ENCODE data around the gene SAMD14. TPM values are rescaled to one million over a fixed set of nuclear protein-coding genes. Genes with fewer than 3 reads are reported as not detected.

The SAMD14 gene
- total and polyA plus RNA-seq, 2 experiments from 2014 or later, result 0.70 to 4.7 TPM

DNA sequence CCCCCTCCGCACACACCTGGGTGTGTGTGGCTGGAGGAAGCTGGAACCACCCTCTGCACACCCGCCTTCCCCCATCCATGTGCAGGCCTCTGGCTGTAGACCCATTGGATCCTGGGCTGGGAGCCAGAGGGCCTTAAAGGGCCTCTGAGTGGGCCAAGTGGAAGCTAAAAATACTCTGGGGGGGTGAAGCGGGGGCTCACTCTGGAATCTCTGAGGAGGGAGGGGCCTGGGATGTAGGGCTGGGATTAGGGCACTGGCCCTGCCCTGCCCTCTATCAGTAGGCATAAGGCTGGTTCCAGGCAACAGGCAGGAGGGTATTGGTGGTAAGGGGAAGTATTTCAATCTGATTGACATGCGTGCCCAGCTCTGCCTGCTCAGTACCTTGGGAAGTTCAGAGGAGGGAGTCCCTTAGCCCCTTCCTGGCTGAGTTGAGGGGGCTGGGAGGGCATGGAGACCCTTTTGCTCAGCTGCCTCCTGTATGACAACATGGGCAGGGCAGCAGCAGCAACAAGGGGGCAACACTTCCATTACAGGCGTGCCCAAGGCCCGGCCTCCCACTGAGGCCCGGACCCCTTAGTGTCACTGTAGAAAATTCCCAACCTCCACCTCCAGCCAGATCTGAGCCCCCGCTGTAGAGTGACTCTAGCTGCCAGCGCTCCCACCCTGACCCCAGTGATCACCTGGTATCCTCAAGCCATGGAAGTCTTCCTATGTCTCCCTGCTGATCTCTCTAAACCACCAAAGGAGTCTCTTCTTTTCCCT is 68.8 kb downstream of the SAMD14 start (continued):
- TF ChIP-seq STAT1 (IDR thresholded peaks at IDR 0.05; ENCODE audit: unreplicated experiment) (no peak), ZNF114 (CRISPR knock-in tag; IDR thresholded peaks at IDR 0.05) (no peak), ETS1 (IDR thresholded peaks at IDR 0.05) (no peak)

Other genes starting within 250 kb of the SAMD14 start
- gene DLX4, start 161.0 kb downstream of the SAMD14 start, total RNA-seq (2014; rRNA removed; shearing (Covaris generic)), result 0.10 and 0.58 TPM in 2 replicates
- gene DLX4, start 161.0 kb downstream of the SAMD14 start, polyA plus RNA-seq (2016; fragmentation: Nextera tagmentation; extraction: Ambion mirVana), result 0.79 and 0.80 TPM in 2 replicates
- gene DLX3, start 134.9 kb downstream of the SAMD14 start, total RNA-seq (2014; rRNA removed; shearing (Covaris generic)), result 0.14 TPM in 1 of 2 replicates, not detected in the other
- gene DLX3, start 134.9 kb downstream of the SAMD14 start, polyA plus RNA-seq (2016; fragmentation: Nextera tagmentation; extraction: Ambion mirVana), result 0.19 and 0.27 TPM in 2 replicates
- gene ITGA3, start 74.0 kb downstream of the SAMD14 start, total RNA-seq (2014; rRNA removed; shearing (Covaris generic)), result 23.2 and 28.3 TPM in 2 replicates
- 9.6 and 11.0 TPM in 2 replicates for gene ITGA3, start 74.0 kb downstream of the SAMD14 start, polyA plus RNA-seq (2016; fragmentation: Nextera tagmentation; extraction: Ambion mirVana)
- gene PDK2, start 34.8 kb downstream of the SAMD14 start, total RNA-seq (2014; rRNA removed; shearing (Covaris generic)), result 11.4 and 15.9 TPM in 2 replicates
- gene PDK2, start 34.8 kb downstream of the SAMD14 start, polyA plus RNA-seq (2016; fragmentation: Nextera tagmentation; extraction: Ambion mirVana), result 12.0 and 13.2 TPM in 2 replicates
- gene PPP1R9B, start 20.5 kb upstream of the SAMD14 start, total RNA-seq (2014; rRNA removed; shearing (Covaris generic)), result 10.1 and 10.5 TPM in 2 replicates
- 1.9 and 2.1 TPM in 2 replicates for gene PPP1R9B, start 20.5 kb upstream of the SAMD14 start, polyA plus RNA-seq (2016; fragmentation: Nextera tagmentation; extraction: Ambion mirVana)
- gene SGCA, start 35.8 kb upstream of the SAMD14 start, total RNA-seq (2014; rRNA removed; shearing (Covaris generic)), result not detected in 2 replicates
- gene SGCA, start 35.8 kb upstream of the SAMD14 start, polyA plus RNA-seq (2016; fragmentation: Nextera tagmentation; extraction: Ambion mirVana), result 0.19 TPM in 1 of 2 replicates, not detected in the other
- gene COL1A1, start 71.5 kb upstream of the SAMD14 start, total RNA-seq (2014; rRNA removed; shearing (Covaris generic)), result 27.9 and 34.3 TPM in 2 replicates
- gene COL1A1, start 71.5 kb upstream of the SAMD14 start, polyA plus RNA-seq (2016; fragmentation: Nextera tagmentation; extraction: Ambion mirVana), result 21.2 and 22.4 TPM in 2 replicates
- gene TMEM92, start 144.3 kb upstream of the SAMD14 start, total RNA-seq (2014; rRNA removed; shearing (Covaris generic)), result 7.3 and 9.7 TPM in 2 replicates
- 13.4 and 18.4 TPM in 2 replicates for gene TMEM92, start 144.3 kb upstream of the SAMD14 start, polyA plus RNA-seq (2016; fragmentation: Nextera tagmentation; extraction: Ambion mirVana)
- 32.8 and 44.9 TPM in 2 replicates for gene XYLT2, start 216.0 kb upstream of the SAMD14 start, total RNA-seq (2014; rRNA removed; shearing (Covaris generic))
- 14.0 and 14.2 TPM in 2 replicates for gene XYLT2, start 216.0 kb upstream of the SAMD14 start, polyA plus RNA-seq (2016; fragmentation: Nextera tagmentation; extraction: Ambion mirVana)
- gene MRPL27, start 243.0 kb upstream of the SAMD14 start, total RNA-seq (2014; rRNA removed; shearing (Covaris generic)), result 74.3 and 98.5 TPM in 2 replicates
- 226 and 227 TPM in 2 replicates for gene MRPL27, start 243.0 kb upstream of the SAMD14 start, polyA plus RNA-seq (2016; fragmentation: Nextera tagmentation; extraction: Ambion mirVana)
- 5.9 and 15.9 TPM in 2 replicates for gene EME1, start 243.1 kb upstream of the SAMD14 start, total RNA-seq (2014; rRNA removed; shearing (Covaris generic))
- gene EME1, start 243.1 kb upstream of the SAMD14 start, polyA plus RNA-seq (2016; fragmentation: Nextera tagmentation; extraction: Ambion mirVana), result 14.4 and 14.7 TPM in 2 replicates

Data from GM23338 (cell line).